CD4-positive, alpha-beta T cell treated with Interferon gamma for 1 hour (primary cell): ENCODE measurements around the gene DCDC1.

ENCODE experiments used
- DNase-seq: peaks from one replicate; pipeline ENCODE4 v3.0.0-alpha.2; 2020

Gene DCDC1, protein sequence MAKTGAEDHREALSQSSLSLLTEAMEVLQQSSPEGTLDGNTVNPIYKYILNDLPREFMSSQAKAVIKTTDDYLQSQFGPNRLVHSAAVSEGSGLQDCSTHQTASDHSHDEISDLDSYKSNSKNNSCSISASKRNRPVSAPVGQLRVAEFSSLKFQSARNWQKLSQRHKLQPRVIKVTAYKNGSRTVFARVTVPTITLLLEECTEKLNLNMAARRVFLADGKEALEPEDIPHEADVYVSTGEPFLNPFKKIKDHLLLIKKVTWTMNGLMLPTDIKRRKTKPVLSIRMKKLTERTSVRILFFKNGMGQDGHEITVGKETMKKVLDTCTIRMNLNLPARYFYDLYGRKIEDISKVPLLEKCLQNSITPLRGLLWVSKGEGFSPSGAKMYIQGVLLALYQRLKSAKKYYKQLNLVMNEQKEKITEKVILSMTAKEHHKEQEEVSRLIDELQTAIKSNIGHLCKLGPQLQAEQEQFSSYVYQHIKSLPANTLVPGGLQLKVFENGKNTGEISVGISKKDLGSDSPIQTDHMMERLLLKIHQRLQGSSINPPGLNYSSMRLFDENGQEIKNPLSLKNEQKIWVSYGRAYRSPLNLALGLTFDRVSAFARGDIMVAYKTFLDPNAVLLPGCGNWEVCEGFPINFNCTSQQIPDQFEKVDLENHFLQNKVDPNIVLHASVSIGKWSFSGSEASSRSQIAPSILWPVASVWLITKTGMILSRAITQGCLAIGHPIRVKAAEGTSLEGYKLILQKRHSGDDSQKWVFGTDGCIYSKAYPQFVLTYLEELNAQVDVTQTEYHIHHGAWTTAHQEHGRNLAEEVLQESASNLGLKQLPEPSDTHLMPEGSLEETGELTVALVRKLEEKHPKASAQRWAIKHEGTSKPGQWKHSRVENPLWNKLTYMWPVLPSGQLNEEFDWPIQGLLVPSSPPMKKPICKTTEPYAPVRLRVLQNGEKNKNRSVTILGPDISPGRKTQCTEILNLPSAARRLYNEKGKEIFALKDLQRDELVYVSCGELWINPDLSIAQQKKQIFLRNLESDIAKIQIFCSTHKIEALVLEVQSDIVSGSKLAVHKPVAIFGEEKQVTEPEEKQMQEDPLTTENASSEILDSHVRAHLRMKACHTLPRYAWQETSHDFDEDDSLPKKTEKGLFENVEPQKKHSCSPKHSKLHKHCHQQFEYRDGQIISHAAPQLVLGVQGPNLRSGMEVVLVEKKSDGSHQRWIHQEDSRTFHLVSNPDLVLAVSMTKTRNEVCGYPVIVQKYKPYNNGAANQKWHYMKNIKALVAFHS (N-terminal part only)

GRCh38 chr11:31369348-31370329 is at the start of gene DCDC1, which contains the start of gene DNAJC24:
TSS of gene DCDC1 (minus strand) at chr11:31369739. CDS start at chr11:31328280, 41,459 bp downstream.
TSS of gene DNAJC24 (plus strand) at chr11:31369860. CDS start at chr11:31370749, 889 bp downstream.
- peak; percentile 93 for DNase-seq

GRCh38 chr11:31419138-31419537 is 49.6 kb upstream of the DCDC1 start:
- DNase-seq, result no peak

DNA sequence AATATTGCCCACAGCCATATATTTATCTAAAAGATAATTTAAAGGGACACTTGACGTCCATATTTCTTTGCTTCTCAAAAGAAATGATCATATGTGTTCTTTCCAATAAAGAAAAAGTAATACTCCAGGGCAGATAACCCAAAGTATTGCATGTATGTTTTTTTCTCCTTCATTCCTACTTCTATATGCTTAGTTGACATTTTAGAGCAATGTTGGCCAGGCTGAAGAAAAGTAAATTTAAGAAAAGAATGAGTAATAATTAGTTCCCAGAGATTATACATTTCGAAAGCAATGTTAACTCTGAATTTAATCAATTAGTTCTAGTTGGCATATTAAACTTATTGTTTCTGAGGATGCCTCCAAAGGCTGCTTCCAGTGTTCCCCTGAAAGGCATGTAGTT is 48.3 kb upstream of the DCDC1 start:
- no peak for DNase-seq

DNA sequence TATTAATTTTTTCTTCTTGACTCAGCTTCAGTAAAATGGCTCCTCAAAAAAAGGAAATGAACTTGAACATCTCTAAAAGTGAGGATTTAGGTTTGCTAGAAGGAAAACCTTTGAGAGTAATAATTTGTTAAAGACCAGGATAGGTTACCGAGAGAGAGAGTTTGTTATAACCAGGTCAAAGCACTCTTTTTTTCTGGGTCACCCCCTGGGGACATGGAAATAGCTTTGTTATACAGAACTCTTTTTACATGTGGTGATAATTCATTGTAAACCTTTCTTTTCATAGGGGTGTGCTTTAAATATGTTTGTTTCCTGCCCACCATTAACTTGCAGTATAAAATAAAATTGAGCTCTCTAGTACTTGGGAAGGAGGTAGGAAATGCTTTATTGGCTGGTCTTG is 47.8 kb upstream of the DCDC1 start:
- no peak for DNase-seq

GRCh38 chr11:31415435-31415834 is 45.9 kb upstream of the DCDC1 start:
- DNase-seq, result no peak

- no peak for DNase-seq
Measured at GRCh38 chr11:31414338-31414737, 44.8 kb upstream of the DCDC1 start.

DNA sequence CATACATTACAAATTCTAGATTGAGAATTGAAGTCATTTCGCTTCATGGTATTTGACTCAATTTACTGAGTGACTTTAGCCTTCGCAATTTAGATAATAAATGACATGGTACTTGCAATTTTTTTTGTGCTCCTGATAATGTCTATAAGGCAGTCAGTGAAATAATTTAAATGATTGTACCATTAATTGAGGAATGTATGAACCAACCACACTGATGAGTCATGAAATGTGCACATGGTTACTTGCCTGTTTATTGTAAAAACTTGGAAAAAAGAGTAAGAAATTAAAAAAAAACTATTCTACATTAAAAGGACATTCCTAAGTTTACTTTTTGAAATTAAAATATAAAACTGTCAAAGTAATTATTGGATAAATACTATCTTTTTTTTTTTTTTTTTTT is 43.4 kb upstream of the DCDC1 start:
- no peak for DNase-seq

- no peak for DNase-seq
Measured at GRCh38 chr11:31408201-31408600, 38.7 kb upstream of the DCDC1 start.

GRCh38 chr11:31404614-31405013 is 35.1 kb upstream of the DCDC1 start:
- DNase-seq, result no peak

DNA sequence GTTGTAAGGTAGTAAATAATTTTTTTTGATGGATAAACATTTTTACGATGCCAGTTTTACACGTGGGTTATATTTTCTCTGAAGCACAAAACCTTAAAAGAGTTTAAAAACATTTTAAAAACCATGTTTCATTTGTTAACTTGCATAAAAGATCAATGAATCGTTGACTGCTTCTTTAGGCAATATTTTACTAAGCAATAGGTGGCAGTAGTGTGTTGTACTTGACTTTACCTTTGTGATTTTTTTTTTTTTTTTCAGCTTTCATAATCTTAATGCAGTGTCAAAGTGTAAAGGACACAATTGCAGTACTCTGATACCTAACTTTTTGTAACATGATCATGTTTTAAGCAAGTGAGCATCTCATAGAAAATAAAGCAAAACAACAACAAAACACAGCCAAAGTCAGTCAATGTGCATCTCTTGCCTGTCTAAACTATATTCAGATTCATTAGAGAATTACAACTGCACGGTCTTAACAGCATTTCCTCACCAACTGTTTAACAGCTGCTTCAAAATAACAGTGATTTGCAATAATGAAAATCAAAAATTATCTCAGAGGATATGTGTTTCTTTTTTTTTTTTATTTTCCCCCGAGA is 27.8 kb upstream of the DCDC1 start:
- no peak for DNase-seq

DNA sequence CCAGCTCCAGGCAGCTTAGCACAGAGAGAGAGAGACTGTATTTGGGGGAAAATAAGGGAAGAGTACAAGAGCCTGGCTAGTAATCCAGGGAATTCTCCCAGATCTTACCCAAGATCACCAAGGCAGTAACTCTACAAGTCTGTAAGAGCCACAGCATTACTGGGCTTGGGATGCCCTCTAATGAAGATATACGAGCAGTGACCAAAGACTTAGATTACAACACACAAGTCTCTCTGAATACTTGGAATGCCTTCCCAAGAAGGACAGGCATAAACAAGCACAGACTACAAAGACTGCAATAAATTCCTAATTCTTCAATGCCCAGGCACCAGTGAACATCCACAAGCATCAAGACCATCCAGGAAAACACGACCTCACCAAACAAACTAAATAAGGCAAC is 17.8 kb upstream of the DCDC1 start:
- DNase-seq, result no peak

- DNase-seq, result no peak
Measured at GRCh38 chr11:31383116-31383515, 13.6 kb upstream of the DCDC1 start.

- DNase-seq, result no peak
Measured at GRCh38 chr11:31375879-31376278, 6.3 kb upstream of the DCDC1 start.

- no peak for DNase-seq
Measured at GRCh38 chr11:31366795-31367194, 2.7 kb downstream of the DCDC1 start.

GRCh38 chr11:31361743-31362142 is 7.8 kb downstream of the DCDC1 start:
- no peak for DNase-seq

GRCh38 chr11:31355817-31356216 is 13.7 kb downstream of the DCDC1 start:
- no peak for DNase-seq

GRCh38 chr11:31355131-31355530 is 14.4 kb downstream of the DCDC1 start:
- no peak for DNase-seq

DNA sequence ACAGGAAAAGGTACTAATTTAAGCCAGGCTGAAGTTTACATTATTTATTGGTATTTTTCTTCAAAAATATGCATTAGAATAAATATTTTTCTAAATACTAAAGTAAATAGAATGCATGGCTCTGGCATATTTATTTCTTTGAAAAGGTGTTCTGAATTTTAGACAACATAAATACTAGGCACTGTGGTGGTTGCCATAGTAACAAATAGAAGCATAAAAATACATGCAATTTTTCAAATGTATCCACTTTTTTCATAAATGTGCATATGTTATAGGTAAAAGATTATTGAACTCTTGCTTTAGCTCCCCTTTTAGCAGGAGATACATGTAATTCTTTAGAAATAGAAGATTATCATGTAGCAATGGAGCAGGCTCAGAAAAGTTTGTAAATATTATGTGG is 18.4 kb downstream of the DCDC1 start:
- DNase-seq, result no peak

DNA sequence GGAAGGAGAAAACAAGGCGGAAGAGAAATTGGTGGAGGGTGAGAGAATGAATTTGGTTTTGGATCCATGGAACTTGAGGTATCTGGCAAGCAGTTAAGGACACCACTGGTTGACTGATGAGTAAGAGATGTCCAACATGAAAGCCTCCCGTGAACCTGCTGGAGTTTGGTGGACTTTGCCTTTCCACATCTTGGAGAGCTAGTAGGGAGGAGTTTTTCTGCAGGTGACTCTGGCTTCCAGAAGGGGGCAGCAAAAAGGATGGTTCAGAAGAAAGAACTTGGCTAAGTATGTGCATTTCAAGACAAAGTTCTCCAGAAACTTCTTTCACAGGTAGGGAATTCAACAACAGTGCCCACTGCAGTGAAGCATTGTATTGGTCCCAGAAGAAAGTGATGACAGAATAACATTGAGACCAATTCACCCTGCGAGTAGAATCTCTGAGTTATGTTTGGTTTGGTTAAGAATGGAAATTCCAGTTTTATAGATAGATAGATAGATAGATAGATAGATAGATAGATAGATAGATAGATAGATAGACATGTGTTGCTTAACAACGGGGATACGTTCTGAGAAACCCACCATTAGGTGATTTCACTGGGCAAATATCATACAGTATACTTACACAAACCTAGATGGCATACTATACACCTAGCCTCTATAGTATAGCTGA is 28.5 kb downstream of the DCDC1 start:
- DNase-seq, result no peak

- DNase-seq, result no peak
Measured at GRCh38 chr11:31337806-31338205, 31.7 kb downstream of the DCDC1 start.

DNA sequence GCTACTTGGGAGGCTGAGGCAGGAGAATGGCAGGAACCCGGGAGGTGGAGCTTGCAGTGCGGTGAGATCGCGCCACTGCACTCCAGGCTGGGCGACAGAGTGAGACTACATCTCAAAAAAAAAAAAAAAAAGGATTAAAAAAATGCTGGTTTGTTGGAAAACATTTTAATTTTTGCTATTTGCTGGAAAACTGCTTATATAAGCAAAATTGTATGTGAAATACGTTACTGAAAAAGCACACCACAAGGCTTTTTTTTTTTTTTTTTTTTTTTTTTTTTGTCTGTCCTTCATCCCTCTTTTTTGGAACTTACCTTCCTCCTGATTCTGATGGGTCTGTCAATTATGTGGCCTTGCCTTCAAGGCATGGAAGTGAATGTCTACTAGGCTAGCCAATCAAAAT is 40.8 kb downstream of the DCDC1 start:
- DNase-seq, result no peak
